SK-N-MC (cell line): ENCODE results near the gene CHRNA4.

ENCODE experiments used
- DNase-seq: peaks from one replicate; pipeline ENCODE4 v3.0.0-alpha.2; 2011; ENCODE audit warnings: low read depth, low spot score
- H3K27ac ChIP-seq: fragments of 200-600 bp; sonication (generic); 2 replicates; pipeline ENCODE4 v1.5.1; 2016; ENCODE audit warnings: mixed run types
- H3K36me3 ChIP-seq: fragments of 200-600 bp; sonication (generic); 2 replicates; pipeline ENCODE4 v1.6.1; 2017; ENCODE audit warnings: antibody characterized with exemption, low read length, mixed read lengths; ENCODE audit not compliant: insufficient read depth
- H3K4me3 ChIP-seq: fragments of 200-600 bp; sonication (generic); 2 replicates; pipeline ENCODE4 v1.5.1; 2016
- H3K9ac ChIP-seq: fragments of 200-600 bp; sonication (generic); 2 replicates; pipeline ENCODE4 v1.8.0; 2017; ENCODE audit warnings: mixed run types, mixed read lengths; ENCODE audit not compliant: insufficient read length
- H3K9me3 ChIP-seq: fragments of 200-600 bp; sonication (generic); 2 replicates; pipeline ENCODE4 v1.6.1; 2017; ENCODE audit warnings: low read depth, mild to moderate bottlenecking, antibody characterized with exemption, low read length, moderate library complexity, mixed read lengths
- EZH2 ChIP-seq: fragments of 200-600 bp; sonication (generic); IDR thresholded peaks from one replicate; pipeline ENCODE4 v1.6.1; 2017; ENCODE audit warnings: antibody characterized with exemption
- FOXP2 ChIP-seq: optimal IDR thresholded peaks from 2 replicates; pipeline ENCODE3; 2011; ENCODE audit warnings: mild to moderate bottlenecking, moderate library complexity; ENCODE audit not compliant: insufficient read depth; ENCODE audit errors: extremely low read length, control extremely low read depth
- POLR2AphosphoS5 ChIP-seq: IDR thresholded peaks from 2 replicates; pipeline ENCODE4 v1.6.1; 2012; ENCODE audit warnings: mild to moderate bottlenecking, low read depth, low read length, borderline replicate concordance

The CHRNA4 gene

DNA sequence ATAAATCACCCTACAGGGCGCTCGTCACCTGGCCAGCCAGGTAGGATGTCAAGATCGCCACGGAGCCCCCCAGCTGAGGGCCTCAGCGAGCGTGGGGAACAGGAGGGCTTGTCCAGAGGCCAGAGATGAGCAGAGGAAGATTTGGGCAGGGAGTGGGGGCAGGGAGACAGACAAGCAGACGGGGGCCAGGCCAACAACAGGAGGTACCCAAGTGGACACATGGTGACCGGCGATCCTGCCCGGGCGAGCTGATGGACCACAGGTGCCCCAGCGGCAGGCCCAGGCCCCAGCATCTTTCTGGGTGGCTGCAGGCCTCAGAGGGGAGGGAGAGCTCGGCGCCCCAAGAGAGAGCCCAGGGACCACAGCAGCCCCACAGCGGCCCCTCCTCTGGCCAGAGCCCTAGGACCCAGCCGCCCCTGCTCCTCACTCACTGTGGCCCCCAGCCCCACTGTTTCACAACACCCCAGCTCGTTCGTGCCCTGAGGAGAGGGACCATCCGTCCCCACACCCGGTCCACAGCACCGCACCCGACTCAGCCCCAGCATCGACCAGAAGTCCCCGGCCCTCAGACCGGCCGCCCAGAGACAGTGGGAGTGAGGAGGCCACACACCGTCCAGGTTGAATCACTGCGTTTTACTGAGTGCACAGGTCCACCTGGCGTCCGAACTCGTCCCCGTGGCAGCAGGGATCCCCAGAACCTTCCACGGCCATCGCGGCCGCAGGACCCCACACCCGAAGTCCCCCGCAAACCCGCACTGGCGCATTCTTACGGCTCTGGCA, 38.6 kb upstream of the CHRNA4 start:
- no peak overlapping the region for H3K9ac ChIP-seq
- TF ChIP-seq EZH2 = no peak
- TF ChIP-seq FOXP2 = no peak
- TF ChIP-seq POLR2AphosphoS5 = no peak
- no peaks in the 10 kb centered on the region for H3K9me3 ChIP-seq
- no peak overlapping the region for H3K27ac ChIP-seq
- DNase-seq = no peak
- H3K4me3 ChIP-seq = no peak overlapping the region
- H3K36me3 ChIP-seq = no peaks in the 10 kb centered on the region

DNA sequence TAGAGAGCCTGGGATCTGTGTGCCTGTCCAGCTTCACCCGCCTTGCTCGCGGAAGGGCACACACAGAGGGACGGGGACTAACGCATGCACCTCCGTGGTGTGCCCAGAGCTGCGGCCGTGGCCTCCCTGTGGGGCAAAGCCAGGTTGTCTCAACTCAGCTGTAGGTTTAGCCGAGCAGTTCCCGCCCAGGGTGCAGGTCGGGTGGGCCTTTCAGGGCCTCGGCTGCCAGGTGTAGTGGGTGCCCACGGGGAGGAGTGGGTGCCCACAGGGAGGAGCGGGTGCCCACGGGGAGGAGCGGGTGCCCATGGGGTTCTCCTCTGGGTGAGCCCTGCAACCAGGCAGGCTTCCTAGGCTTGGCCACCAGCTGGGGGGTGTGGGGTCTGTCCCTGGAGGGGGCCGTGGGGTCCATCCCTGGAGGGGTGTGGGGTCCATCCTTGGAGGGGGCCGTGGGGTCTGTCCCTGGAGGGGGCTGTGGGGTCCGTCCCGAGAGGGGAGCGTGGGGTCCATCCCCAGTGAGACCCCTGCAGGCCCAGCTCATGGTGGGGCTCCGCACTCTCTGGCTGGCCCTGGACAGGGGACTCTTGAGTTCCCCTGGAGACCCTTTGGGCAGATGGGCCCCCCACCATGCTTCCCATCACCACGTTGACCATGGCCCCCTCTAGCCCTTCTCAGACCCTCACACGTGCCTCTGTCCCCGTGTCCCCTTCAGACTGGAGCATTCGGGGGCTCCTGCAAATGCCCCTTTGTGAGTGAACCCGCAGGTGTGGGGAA, 37.8 kb upstream of the CHRNA4 start:
- no peak for DNase-seq
- no peaks in the 10 kb centered on the region for H3K36me3 ChIP-seq
- no peak overlapping the region for H3K4me3 ChIP-seq
- no peak for TF ChIP-seq POLR2AphosphoS5
- TF ChIP-seq EZH2 = no peak
- no peak for TF ChIP-seq FOXP2
- no peak overlapping the region for H3K27ac ChIP-seq
- H3K9me3 ChIP-seq = no peaks in the 10 kb centered on the region
- no peak overlapping the region for H3K9ac ChIP-seq

DNA sequence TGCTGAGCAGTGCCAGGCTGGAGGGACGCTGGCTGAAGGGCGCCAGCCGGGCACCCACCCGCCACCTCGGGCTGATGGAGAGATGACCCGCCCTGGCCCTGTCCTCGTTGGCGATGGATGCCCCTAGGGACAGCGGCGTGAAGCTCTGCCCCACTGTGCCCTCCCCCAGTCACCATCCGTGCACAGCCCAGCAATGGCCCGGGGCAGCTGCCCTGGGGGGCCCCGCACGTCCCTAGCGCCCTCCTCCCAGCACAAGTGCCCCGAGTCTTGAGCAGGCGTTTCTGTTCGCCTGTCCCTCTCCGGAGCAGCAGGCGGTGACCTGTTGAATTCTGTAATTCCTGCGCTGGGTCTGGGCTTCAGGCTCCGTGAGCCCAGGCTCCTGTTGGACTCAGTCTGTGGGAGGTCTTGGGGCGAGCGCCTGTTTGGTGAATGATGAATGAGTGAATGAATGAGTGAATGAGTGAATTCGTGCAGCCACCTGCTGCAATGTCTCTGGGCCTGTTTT, 36.8 kb upstream of the CHRNA4 start:
- H3K36me3 ChIP-seq = no peaks in the 10 kb centered on the region
- no peak overlapping the region for H3K4me3 ChIP-seq
- H3K9ac ChIP-seq = no peak overlapping the region
- TF ChIP-seq POLR2AphosphoS5 (no peak), EZH2 (no peak), FOXP2 (no peak)
- no peak for DNase-seq
- no peak overlapping the region for H3K27ac ChIP-seq
- H3K9me3 ChIP-seq = no peaks in the 10 kb centered on the region

DNA sequence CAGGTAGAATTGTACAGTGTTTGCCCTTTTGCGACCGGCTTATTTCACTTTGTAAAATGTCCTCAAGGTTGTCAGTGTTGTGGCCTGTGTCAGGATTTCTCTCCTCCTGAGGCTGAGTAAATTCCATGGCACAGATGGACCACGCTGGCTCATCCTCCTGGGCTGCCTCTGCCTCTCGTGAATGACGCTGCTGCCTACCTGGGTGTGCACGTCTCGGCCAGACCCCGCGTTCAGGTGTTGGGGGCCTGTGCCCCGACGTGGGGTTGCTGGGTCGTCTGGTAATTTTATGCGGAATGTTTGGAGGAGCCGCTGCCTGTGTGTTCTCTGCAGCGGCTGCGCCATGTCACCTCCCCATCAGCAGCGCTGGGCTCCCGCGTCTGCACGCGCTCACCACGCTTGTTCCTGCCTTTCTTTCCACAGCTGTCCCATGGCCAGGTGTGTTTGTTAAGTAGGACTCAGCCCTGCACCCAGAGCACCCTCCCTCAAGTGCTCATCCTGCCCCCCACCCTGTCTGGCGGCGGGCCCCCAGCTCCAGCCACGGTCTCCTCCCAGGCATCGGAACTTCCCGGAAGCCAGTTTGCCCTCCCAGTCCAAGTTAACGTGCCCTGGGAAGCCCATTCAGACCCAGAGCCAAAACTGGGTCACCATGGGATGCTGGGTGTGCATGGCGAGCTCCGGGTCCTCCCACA, 36.1 kb upstream of the CHRNA4 start:
- H3K27ac ChIP-seq = no peak overlapping the region
- H3K4me3 ChIP-seq = no peak overlapping the region
- DNase-seq = no peak
- H3K9me3 ChIP-seq = no peaks in the 10 kb centered on the region
- TF ChIP-seq POLR2AphosphoS5 = no peak
- TF ChIP-seq FOXP2 = no peak
- TF ChIP-seq EZH2 = no peak
- no peak overlapping the region for H3K9ac ChIP-seq
- no peaks in the 10 kb centered on the region for H3K36me3 ChIP-seq

DNA sequence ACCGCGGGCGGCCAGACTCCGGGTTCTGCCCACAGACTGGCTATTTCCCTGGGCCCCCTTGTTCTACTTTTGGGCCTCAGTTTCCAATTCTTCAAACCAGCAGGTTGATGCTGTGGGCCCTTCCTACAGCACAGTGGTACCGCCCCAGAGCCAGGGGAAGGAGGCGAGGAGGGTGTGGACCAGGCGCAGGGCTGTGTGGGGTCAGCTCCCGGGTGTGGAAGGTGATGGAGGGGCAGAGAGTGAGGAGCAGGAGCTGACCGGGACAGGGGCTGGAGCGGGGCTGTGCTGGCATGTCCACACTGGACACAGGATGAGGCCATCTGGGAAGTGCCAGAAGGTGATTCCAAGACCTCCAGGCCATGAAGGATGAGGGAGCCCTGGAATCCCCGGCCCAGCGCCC, 35.2 kb upstream of the CHRNA4 start:
- TF ChIP-seq POLR2AphosphoS5 (no peak), EZH2 (no peak), FOXP2 (no peak)
- no peaks in the 10 kb centered on the region for H3K9me3 ChIP-seq

DNA sequence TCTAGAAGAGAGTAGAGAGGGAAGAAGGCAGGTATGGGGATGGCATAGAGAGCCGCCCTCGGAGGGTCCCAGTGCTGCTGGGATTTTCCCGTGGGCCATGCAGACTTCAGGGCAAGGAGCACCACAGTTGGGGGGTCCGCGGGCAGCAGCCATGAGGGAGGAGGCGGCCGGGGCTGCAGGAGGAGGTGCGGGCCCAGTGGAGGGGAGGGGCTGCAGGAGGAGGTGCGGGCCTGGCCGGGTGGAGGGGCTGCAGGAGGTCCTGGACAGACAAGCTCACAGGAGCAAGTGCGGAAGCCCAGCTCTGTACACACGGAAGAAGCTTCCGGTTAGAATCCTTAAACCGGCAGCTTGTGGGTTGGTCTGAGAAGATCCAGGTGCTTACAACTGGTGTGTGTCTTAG, 34.6 kb upstream of the CHRNA4 start:
- TF ChIP-seq FOXP2 (no peak), EZH2 (no peak), POLR2AphosphoS5 (no peak)
- H3K9me3 ChIP-seq = no peaks in the 10 kb centered on the region
- DNase-seq = no peak
- H3K27ac ChIP-seq = no peak overlapping the region
- no peak overlapping the region for H3K9ac ChIP-seq
- H3K4me3 ChIP-seq = no peak overlapping the region
- no peaks in the 10 kb centered on the region for H3K36me3 ChIP-seq

More for the DNA sequence above, 35.2 kb upstream of the CHRNA4 start:
- H3K9ac ChIP-seq = no peak overlapping the region
- no peaks in the 10 kb centered on the region for H3K36me3 ChIP-seq
- H3K27ac ChIP-seq = no peak overlapping the region
- DNase-seq = no peak
- H3K4me3 ChIP-seq = no peak overlapping the region

DNA sequence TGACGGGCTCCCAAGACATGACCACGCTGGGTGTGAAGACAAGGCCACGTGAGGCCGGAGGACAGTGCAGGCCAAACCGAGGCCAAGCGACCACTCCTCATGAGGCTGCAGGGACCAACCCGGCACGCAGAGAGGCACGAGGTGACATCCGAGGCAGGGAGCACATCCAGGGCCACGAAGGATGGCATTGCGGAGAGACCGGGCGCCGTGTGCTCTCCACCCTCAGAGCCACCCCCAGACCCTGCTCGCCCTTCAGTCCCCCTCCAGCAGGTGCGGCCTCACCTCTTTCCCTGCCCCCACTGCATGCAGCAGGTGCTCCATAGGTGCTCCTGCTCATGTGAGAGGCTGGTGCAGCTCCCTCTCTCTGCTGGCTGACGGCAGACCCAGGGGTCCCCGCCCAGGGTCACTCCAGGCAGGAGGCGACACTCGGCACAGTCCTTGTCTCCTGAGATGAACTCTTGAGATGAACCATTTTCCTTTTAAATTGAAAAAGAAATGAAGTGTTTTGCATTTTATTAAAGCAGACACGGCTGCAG, 33.8 kb upstream of the CHRNA4 start:
- TF ChIP-seq FOXP2 (no peak), POLR2AphosphoS5 (no peak), EZH2 (no peak)
- Histone ChIP-seq H3K36me3 (no peaks in the 10 kb centered on the region), H3K9ac (no peak overlapping the region), H3K9me3 (no peaks in the 10 kb centered on the region), H3K27ac (no peak overlapping the region), H3K4me3 (no peak overlapping the region)
- no peak for DNase-seq
